HEK293T (cell line): ENCODE measurements around the gene FMN2.

Experiments
- CTCF ChIA-PET: fragments of 350-600 bp; formaldehyde crosslinking; extraction: SDS; loops from one replicate; lab custom pipeline; 2021; ENCODE audit warnings: antibody characterized with exemption, inconsistent platforms; lab: Yijun Ruan, JAX
- POLR2A ChIA-PET: fragments of 350-600 bp; formaldehyde crosslinking; extraction: SDS; loops from one replicate; lab custom pipeline; 2020; ENCODE audit warnings: antibody characterized with exemption, inconsistent platforms; lab: Yijun Ruan, JAX
- DNase-seq: peaks from one replicate; pipeline ENCODE4 v3.0.0; 2012; ENCODE audit warnings: mixed read lengths; ENCODE audit errors: extremely low spot score
- ARNT ChIP-seq: fragments of 450-650 bp; IDR thresholded peaks from 2 replicates; pipeline ENCODE4 v1.6.1; 2017; ENCODE audit warnings: mild to moderate bottlenecking
- BHLHE40 ChIP-seq: fragments of 450-650 bp; IDR thresholded peaks from 2 replicates; pipeline ENCODE4 v1.6.1; 2016; ENCODE audit warnings: mild to moderate bottlenecking, moderate library complexity, borderline replicate concordance
- CTBP1 ChIP-seq: fragments of 450-650 bp; IDR thresholded peaks from 2 replicates; pipeline ENCODE4 v1.6.1; 2016; ENCODE audit warnings: borderline replicate concordance
- ELF4 ChIP-seq: fragments of 450-650 bp; IDR thresholded peaks from 2 replicates; pipeline ENCODE4 v1.6.1; 2017; ENCODE audit warnings: antibody characterized with exemption
- FOXA1 ChIP-seq: fragments of 450-650 bp; IDR thresholded peaks from 2 replicates; pipeline ENCODE4 v1.6.1; 2016; ENCODE audit warnings: mild to moderate bottlenecking
- FOXK2 ChIP-seq: fragments of 450-650 bp; IDR thresholded peaks from 2 replicates; pipeline ENCODE4 v1.6.1; 2016; ENCODE audit warnings: mild to moderate bottlenecking
- FOXM1 ChIP-seq: fragments of 450-650 bp; IDR thresholded peaks from 2 replicates; pipeline ENCODE4 v1.6.1; 2017; ENCODE audit warnings: mild to moderate bottlenecking, borderline replicate concordance
- HDGF ChIP-seq: fragments of 450-650 bp; IDR thresholded peaks from 2 replicates; pipeline ENCODE4 v1.6.1; 2017; ENCODE audit warnings: antibody characterized with exemption, borderline replicate concordance
- L3MBTL2 ChIP-seq: fragments of 450-650 bp; conservative IDR thresholded peaks from 2 replicates; pipeline ENCODE4 v1.6.1; 2016; ENCODE audit warnings: mild to moderate bottlenecking
- LEF1 ChIP-seq: fragments of 450-650 bp; IDR thresholded peaks from 2 replicates; pipeline ENCODE4 v1.6.1; 2017; ENCODE audit warnings: mild to moderate bottlenecking, borderline replicate concordance
- NFRKB ChIP-seq: fragments of 450-650 bp; IDR thresholded peaks from 2 replicates; pipeline ENCODE4 v1.6.1; 2016; ENCODE audit warnings: mild to moderate bottlenecking, moderate library complexity
- PKNOX1 ChIP-seq: fragments of 450-650 bp; IDR thresholded peaks from 2 replicates; pipeline ENCODE4 v1.6.1; 2016
- SP1 ChIP-seq: fragments of 450-650 bp; IDR thresholded peaks from 2 replicates; pipeline ENCODE4 v1.6.1; 2017
- SUZ12 ChIP-seq: fragments of 450-650 bp; IDR thresholded peaks from 2 replicates; pipeline ENCODE4 v1.6.1; 2016; ENCODE audit warnings: mild to moderate bottlenecking
- TARDBP ChIP-seq: fragments of 450-650 bp; IDR thresholded peaks from 2 replicates; pipeline ENCODE4 v1.6.1; 2016
- ZNF384 ChIP-seq: fragments of 450-650 bp; IDR thresholded peaks from 2 replicates; pipeline ENCODE4 v1.6.1; 2016

Gene FMN2

GRCh38 chr1:240107058-240107684, 15.5 kb downstream of the FMN2 start:
- TF ChIP-seq SP1: no peak
- no peak for TF ChIP-seq TARDBP
- TF ChIP-seq ARNT: no peak
- no peak for TF ChIP-seq L3MBTL2
- no peak for TF ChIP-seq ZNF384
- no peak for TF ChIP-seq FOXA1
- no peak for TF ChIP-seq LEF1
- TF ChIP-seq ELF4: no peak
- no peak for TF ChIP-seq PKNOX1
- no peak for TF ChIP-seq HDGF
- no peak for TF ChIP-seq CTBP1
- TF ChIP-seq FOXK2: no peak
- no peak for TF ChIP-seq SUZ12
- ChIA-PET POLR2A (interaction anchor here (1.1 kb wide), 2 partner anchors 9 to 48 kb away, joined by 3 read pairs; no protein-coding TSS in a partner anchor), CTCF (interaction anchor here (0.7 kb wide), 2 partner anchors 17 to 80 kb away, joined by 3 read pairs; no protein-coding TSS in a partner anchor)
- DNase-seq: no peak

- POLR2A ChIA-PET: interaction anchor here (0.6 to 1.4 kb wide), 2 partner anchors 16 to 18 kb away, joined by 3 to 4 read pairs; partner anchors contain the start of gene FMN2
- TF ChIP-seq CTBP1: no peak
- TF ChIP-seq SP1: no peak
- no peak for TF ChIP-seq TARDBP
- TF ChIP-seq LEF1: no peak
- TF ChIP-seq HDGF: no peak
- no peak for TF ChIP-seq L3MBTL2
- TF ChIP-seq PKNOX1: no peak
- CTCF ChIA-PET: interaction anchor here (1.3 kb wide), 1 partner anchor 16 kb away, joined by 3 read pairs; no protein-coding TSS in a partner anchor
- DNase-seq: no peak
These were observed 17.4 kb downstream of the FMN2 start for GRCh38 chr1:240109130-240109529.

GRCh38 chr1:240109920-240110636, 18.4 kb downstream of the FMN2 start:
- DNase-seq: no peak
- ChIA-PET POLR2A (interaction anchor here (0.6 to 1.4 kb wide), 2 partner anchors 15 to 19 kb away, joined by 3 to 4 read pairs; partner anchors contain the start of gene FMN2), CTCF (interaction anchor here (0.6 to 1.3 kb wide), 2 partner anchors 15 to 613 kb away, joined by 3 to 4 read pairs; no protein-coding TSS in a partner anchor)
- TF ChIP-seq FOXK2: no peak
- TF ChIP-seq BHLHE40: no peak
- TF ChIP-seq ELF4: no peak
- TF ChIP-seq CTBP1: no peak
- no peak for TF ChIP-seq L3MBTL2
- no peak for TF ChIP-seq HDGF
- TF ChIP-seq SUZ12: no peak
- TF ChIP-seq ZNF384: no peak
- no peak for TF ChIP-seq TARDBP
- no peak for TF ChIP-seq FOXA1
- TF ChIP-seq LEF1: no peak
- TF ChIP-seq PKNOX1: no peak
- TF ChIP-seq ARNT: no peak
- no peak for TF ChIP-seq NFRKB
- TF ChIP-seq SP1: no peak
- no peak for TF ChIP-seq FOXM1

GRCh38 chr1:240111558-240111957, 19.9 kb downstream of the FMN2 start:
- CTCF ChIA-PET: interaction anchor here (0.6 to 1.1 kb wide), 2 partner anchors 18 to 38 kb away, joined by 4 read pairs; no protein-coding TSS in a partner anchor
- no peak for TF ChIP-seq HDGF
- peak; percentile 12; the same call in 1 of the 2 replicates for TF ChIP-seq L3MBTL2
- TF ChIP-seq ELF4: 0 out of 2 replicates have a peak, but pooled peaks have one; percentile 28
- TF ChIP-seq SP1: no peak
- POLR2A ChIA-PET: no interaction called here
- DNase-seq: no peak

GRCh38 chr1:240114222-240114621, 22.5 kb downstream of the FMN2 start:
- TF ChIP-seq ZNF384: 0 out of 2 replicates have a peak, but pooled peaks have one; percentile 17
- peak; percentile 25; the same call in 1 of the 2 replicates for TF ChIP-seq PKNOX1
- no peak for TF ChIP-seq FOXM1
- POLR2A ChIA-PET: interaction anchor here (0.9 kb wide), 1 partner anchor 9 kb away, joined by 3 read pairs; no protein-coding TSS in a partner anchor
- DNase-seq: no peak
- CTCF ChIA-PET: interaction anchor here (0.7 kb wide), 1 partner anchor 22 kb away, joined by 3 read pairs; no protein-coding TSS in a partner anchor
